GM21367 (cell line): ENCODE measurements around the gene STUB1.

Experiments used
- ATAC-seq: cut with Tn5 transposase; IDR thresholded peaks from one replicate; pipeline ENCODE4 v1.9.1; 2021; ENCODE audit not compliant: unreplicated experiment

STUB1 gene

DNA sequence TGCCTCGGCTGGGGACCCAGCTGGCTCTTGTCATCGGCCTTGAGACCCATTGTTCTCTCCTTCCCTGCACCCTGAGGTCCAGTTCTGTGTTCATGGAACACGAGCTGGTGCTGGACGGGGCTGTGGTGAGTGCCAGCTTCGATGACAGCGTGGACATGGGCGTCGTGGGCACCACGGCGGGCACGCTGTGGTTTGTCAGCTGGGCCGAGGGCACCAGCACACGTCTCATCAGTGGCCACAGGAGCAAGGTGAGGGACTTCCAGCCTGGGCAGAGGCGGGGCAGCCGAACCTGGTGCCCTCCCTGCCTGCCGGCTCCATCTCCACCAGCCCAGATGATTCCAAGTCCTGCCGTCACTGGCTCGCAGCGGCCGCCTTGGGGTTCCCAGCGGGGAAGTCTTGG, 17.6 kb upstream of the STUB1 start:
- no peak for ATAC-seq

DNA sequence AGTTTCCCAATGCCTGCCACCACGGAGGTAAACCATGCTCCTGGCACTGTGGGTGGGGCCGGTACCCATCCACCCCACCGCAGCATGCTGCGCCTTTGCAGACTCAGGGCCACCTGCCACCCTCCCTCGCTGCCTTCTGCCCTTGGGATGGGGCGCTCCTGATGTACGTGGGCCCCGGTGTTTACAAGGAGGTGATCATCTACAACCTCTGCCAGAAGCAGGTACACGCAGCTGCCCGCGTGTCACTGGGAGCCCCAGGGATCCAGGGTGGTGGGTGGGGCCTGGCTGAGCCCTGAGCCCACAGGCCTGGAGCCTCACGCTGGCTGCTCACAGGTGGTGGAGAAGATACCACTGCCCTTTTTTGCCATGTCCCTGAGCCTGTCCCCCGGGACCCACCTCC, 13.6 kb upstream of the STUB1 start:
- ATAC-seq = no peak

GRCh38 chr16:667113-667779, 13.0 kb upstream of the STUB1 start:
- ATAC-seq = no peak

DNA sequence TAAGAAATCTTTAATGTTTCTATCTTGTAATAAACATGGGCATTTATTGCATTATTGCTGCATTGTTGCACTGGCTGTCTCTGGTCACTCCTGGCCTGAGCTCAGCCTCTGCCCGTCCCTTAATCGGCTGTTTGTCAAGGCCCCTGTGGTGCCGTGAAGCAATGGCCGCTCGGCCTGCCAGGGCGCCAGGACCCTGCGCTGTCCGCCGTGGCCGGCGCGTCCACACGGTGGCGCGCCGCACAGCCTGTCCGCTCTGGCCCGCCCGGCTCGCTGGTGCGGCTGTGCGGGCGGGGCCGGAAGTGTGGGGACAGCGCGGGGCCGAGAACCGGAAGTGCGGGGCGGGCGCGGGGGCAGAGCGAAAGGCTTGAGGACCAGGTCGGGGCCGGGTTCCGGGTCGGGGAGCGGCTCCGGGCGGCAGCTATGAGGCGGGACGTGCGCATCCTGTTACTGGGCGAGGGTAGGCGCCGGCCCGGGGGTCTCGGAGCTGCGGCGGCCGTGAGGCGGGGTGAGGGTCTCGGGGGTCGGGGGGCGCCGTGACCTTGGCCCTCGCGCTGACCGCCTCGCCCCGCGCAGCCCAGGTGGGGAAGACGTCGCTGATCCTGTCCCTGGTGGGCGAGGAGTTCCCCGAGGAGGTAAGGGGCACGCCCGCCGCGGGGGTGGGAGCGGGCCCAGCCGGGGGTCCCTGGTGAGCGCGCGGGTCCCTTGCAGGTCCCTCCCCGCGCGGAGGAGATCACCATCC, 12.3 kb upstream of the STUB1 start, which contains the start of gene RHOT2:
Gene RHOT2, plus strand, starts transcription at position 353 of the 739 bp plus-strand sequence. Its CDS starts 68 bp downstream, at position 421.
- peak; percentile 63 for ATAC-seq

DNA sequence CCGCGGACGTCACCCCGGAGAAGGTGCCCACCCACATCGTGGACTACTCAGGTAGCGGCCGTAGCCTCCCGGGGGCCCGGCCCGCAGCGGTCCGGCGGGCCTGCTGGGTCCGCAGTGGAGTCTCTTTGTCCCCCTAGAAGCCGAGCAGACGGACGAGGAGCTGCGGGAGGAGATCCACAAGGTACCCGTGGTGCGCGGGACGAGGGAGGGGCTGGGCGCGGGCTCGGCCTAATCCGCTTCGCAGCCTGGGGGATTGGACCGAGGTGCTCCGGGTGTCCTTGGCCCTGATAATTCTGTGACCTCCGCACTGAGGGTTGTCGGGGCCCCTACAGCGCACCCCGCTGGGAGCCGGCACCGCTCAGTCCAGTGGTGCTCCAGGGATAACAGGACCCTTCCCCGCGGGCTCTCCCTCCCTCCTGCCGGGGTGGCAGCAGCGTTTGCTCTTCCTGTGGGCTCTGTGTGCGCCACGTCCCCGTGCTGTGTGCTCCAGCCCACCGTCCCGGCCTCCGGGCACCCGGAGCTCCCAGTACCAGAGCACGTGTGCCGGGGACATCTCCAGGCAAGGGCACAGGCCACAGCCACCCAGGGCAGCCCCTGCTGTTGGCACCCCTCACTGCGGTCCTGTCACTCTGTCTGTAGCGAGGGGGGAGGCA, 11.6 kb upstream of the STUB1 start:
- no peak for ATAC-seq

DNA sequence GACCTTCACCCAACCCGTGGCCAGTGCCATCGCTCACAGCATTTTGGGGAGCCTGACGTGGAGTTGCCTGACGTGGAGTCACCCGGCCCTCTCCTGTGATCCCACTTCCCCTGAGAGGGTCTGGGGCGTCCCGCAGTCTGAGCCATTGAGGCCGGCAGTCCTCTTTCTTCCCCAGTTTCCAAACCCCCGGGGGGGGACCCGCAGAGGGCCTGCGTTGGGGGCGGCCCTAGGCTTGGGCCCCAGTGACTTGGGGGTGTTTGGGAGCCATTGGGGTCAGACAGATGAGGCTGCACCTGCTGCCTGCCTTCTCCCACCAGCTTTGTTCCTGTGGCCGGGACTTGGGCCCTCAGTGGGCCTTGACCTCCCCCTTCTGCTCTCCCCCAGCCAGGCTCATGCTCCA, 10.5 kb upstream of the STUB1 start:
- no peak for ATAC-seq

- ATAC-seq = no peak
Measured at GRCh38 chr16:670485-671352, 9.5 kb upstream of the STUB1 start.

DNA sequence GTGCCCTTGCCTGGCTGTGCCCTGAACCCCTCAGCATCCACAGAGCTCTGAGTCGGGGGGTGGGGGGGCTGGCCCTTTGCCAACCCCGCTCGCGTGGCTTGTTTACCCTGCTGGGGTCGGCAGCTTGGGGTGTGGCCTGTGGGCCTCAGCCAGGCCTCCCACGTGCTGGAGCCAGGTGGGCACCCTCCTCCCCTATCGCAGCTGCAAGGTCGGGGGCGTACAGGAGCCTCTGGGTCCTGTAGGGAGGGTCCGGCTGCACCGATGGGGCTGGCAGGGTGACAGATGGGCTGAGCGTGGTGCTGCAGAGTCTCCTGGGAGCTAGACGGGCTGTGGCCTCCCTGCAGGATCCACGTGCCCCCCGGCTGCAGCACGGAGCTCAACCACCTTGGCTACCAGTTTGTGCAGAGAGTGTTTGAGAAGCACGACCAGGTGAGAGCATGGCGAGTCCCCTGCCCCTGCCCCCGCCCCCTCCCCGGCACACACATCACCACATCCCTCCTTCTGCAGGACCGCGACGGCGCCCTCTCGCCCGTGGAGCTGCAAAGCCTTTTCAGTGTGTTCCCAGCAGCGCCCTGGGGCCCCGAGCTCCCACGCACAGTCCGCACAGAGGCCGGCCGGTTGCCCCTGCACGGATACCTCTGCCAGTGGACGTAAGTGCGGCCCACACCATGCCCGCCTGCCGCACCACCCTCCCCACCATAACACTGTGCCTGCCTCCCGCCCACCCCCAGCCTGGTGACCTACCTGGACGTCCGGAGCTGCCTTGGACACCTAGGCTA, 8.7 kb upstream of the STUB1 start:
- no peak for ATAC-seq

DNA sequence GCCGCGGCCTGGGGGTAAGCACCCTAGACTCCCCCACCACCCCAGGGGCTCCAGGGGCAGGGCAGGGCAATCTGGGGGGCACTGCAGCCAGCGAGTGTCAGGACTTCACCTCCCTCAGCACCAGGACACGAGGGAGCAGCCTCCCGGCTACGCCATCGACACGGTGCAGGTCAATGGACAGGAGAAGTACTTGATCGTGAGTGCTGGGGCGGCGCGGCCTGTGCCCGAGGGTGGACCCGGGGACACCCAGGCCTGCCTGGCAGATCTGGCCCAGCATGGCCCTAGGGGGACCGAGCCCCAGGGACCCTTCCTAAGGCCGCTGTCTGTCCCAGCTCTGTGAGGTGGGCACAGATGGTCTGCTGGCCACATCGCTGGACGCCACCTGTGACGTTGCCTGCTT, 7.8 kb upstream of the STUB1 start:
- ATAC-seq = no peak

- ATAC-seq = no peak
Measured at GRCh38 chr16:672851-673250, 7.4 kb upstream of the STUB1 start.

GRCh38 chr16:673399-673991, 6.7 kb upstream of the STUB1 start:
- ATAC-seq = no peak

- no peak for ATAC-seq
Measured at GRCh38 chr16:674214-674881, 5.9 kb upstream of the STUB1 start.

DNA sequence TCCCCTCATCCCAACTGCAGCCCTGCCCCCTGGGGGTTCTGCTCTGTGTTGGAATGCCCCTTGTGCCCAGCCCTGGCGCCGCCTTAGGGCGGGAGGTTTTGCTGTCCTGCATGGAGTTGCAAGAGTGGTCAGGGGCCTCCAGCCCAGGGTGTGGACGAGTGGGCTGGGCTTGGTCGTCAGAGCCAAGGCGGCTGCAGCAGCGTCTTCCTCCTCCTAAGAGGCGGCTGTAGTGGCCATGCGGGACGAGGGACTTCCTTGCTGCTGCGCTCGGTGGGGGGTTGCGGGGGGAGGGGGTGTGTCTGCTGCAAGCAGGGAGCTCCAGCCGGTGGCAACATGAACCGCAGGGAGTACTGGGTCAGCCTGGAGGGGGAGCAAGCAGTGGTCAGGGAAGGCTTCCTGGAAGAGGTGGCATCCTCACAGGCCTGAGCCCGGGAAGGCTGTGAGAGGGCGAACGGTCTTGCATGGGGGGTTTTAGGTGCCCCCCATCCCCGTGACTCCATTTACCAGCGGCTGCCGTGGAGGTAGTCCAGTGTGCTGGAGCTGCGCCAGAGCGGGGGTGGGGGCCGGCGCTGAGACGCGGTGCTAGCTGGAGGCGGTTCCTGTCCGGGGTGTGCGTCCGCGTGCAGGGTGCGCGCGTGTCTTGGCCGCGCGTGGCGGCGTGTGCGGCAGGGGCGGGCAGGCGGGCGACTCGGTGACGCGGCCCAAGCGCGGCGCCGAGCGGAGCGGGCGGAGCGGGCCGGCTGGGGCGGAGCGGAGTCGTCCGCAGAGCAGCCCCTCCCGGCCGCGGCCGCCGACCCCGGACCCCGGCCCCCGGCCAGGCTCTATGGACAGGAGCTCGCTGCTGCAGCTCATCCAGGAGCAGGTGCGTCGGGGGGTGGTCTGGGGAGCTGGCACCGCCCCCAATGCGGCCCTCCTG, 5.0 kb upstream of the STUB1 start, which contains the start of gene RHBDL1:
Gene RHBDL1, plus strand, starts transcription at position 704 of the 916 bp plus-strand sequence. Its CDS starts 120 bp downstream, at position 824.
- ATAC-seq = no peak

DNA sequence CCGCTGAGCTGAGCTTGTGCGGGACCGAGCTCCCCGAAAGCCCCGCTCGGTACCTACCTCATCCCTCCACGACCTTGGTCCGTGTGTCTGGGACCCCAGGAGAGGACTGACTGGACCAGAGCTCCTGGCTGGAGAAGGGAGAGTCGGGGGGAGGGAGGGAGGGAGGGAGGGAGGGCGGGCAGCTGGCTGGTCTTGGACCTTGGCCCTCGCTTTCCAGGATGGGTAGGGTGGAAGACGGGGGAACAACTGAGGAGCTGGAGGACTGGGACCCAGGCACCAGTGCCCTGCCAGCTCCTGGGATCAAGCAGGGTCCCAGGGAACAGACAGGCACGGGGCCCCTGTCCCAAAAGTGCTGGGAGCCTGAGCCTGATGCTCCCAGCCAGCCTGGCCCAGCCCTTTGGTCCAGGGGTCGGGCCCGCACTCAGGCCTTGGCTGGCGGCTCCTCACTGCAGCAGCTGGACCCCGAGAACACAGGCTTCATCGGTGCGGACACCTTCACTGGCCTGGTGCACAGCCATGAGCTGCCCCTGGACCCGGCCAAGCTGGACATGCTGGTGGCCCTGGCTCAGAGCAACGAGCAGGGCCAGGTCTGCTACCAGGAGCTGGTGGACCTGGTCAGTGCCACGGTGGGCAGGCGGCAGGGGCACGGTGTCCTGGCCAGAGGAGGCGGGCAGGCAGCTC, 4.2 kb upstream of the STUB1 start:
- no peak for ATAC-seq

DNA sequence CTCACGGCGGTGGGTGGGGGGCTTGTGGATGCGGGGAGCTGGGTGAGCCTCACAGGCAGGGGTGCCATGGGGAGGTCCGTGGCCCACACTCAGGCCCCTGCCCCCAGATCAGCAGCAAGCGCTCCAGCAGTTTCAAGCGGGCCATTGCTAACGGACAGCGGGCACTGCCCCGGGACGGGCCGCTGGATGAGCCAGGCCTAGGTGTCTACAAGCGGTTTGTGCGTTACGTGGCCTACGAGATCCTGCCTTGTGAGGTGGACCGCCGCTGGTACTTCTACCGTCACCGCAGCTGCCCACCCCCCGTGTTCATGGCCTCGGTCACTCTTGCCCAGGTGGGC, 3.7 kb upstream of the STUB1 start:
- no peak for ATAC-seq

DNA sequence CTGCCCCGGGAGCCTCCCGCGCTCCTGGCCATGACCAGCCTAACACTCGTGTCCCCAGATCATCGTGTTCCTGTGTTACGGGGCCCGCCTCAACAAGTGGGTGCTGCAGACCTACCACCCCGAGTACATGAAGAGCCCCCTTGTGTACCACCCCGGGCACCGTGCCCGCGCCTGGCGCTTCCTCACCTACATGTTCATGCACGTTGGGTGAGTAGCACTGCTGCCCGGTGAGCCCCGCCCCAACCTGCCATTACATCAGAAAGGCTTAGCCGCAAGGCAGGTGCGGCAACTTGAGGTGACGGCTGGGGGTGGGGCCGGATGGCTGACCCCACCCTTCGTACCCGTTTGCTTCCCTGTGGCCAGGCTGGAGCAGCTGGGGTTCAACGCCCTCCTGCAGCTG, 3.3 kb upstream of the STUB1 start:
- ATAC-seq = no peak

DNA sequence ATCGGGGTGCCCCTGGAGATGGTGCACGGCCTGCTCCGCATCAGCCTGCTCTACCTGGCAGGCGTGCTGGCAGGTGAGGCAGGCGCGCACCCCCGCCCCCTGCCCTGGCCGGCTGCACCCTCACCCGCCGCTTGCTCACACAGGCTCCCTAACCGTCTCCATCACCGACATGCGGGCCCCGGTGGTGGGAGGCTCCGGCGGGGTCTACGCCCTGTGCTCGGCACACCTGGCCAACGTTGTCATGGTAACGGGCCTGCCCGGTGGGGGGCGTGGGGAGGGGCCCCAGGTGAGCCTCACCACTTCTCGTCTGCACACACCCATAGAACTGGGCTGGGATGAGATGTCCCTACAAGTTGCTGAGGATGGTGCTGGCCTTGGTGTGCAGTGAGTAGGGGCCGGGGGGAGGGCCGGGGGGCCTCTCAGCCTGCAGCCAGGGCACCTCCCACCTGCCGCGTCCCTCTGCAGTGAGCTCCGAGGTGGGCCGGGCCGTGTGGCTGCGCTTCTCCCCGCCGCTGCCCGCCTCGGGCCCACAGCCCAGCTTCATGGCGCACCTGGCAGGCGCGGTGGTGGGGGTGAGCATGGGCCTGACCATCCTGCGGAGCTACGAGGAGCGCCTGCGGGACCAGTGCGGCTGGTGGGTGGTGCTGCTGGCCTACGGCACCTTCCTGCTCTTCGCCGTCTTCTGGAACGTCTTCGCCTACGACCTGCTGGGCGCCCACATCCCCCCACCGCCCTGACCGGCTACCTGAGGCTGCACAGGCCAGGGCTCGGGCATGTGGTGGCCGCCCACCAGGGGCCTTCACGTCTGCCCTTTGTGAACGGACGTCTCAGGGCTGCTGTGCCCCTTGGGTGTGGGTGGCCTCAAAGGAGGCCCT, 2.7 kb upstream of the STUB1 start:
- ATAC-seq = no peak
